H9 (cell line): Measurements from ENCODE around the gene B9D2. TPM values are rescaled to one million over a fixed set of nuclear protein-coding genes. Genes with fewer than 3 reads are reported as not detected.
"Not testable (repeated sequence)": the region's sequence is repeated elsewhere in the genome, so short reads cannot be mapped to it uniquely, and the experiment has no call there.

ENCODE experiments used
- DNase-seq: peaks from one replicate; pipeline ENCODE4 v3.0.0-alpha.2; 2017
- H2AFZ ChIP-seq: one replicate; pipeline ENCODE4 v1.6.1; 2013; ENCODE audit warnings: mild to moderate bottlenecking, low read length, control low read depth, moderate library complexity
- H2AK5ac ChIP-seq: 2 replicates; pipeline ENCODE4 v1.6.1; 2013; ENCODE audit warnings: low read length, control low read depth, mixed read lengths; ENCODE audit not compliant: insufficient read length
- H2BK120ac ChIP-seq: one replicate; pipeline ENCODE4 v1.6.1; 2013; ENCODE audit warnings: low read depth, mild to moderate bottlenecking, low read length, control low read depth, inconsistent platforms; ENCODE audit not compliant: poor library complexity, severe bottlenecking
- H2BK12ac ChIP-seq: 2 replicates; pipeline ENCODE4 v1.6.1; 2013; ENCODE audit warnings: low read length, control low read depth, mixed read lengths, low read depth; ENCODE audit not compliant: insufficient read length
- H2BK15ac ChIP-seq: 2 replicates; pipeline ENCODE4 v1.6.1; 2013; ENCODE audit warnings: low read depth, low read length, control low read depth
- H2BK20ac ChIP-seq: one replicate; pipeline ENCODE4 v1.6.1; 2013; ENCODE audit warnings: low read depth, mild to moderate bottlenecking, low read length, control low read depth, inconsistent platforms; ENCODE audit not compliant: poor library complexity, severe bottlenecking
- H2BK5ac ChIP-seq: 2 replicates; pipeline ENCODE4 v1.6.1; 2013; ENCODE audit warnings: low read length, control low read depth, mixed read lengths; ENCODE audit not compliant: insufficient read length
- H3K14ac ChIP-seq: 2 replicates; pipeline ENCODE4 v1.6.1; 2013; ENCODE audit warnings: low read length, control low read depth; ENCODE audit not compliant: insufficient read depth
- H3K18ac ChIP-seq: 2 replicates; pipeline ENCODE4 v1.6.1; 2013; ENCODE audit warnings: low read depth, mild to moderate bottlenecking, mixed read lengths, low read length, control low read depth; ENCODE audit not compliant: insufficient read length
- H3K23ac ChIP-seq: 2 replicates; pipeline ENCODE4 v1.6.1; 2013; ENCODE audit warnings: low read length, control low read depth, mixed read lengths, low read depth; ENCODE audit not compliant: insufficient read length
- H3K23me2 ChIP-seq: 2 replicates; pipeline ENCODE4 v1.6.1; 2013; ENCODE audit warnings: low read depth, mild to moderate bottlenecking, mixed read lengths, low read length, control low read depth; ENCODE audit not compliant: insufficient read length, poor library complexity, severe bottlenecking
- H3K27ac ChIP-seq: 2 replicates; pipeline ENCODE4 v1.5.1; 2013; ENCODE audit warnings: low read length, control low read depth, mixed read lengths, low read depth; ENCODE audit not compliant: insufficient read length
- H3K27me3 ChIP-seq: 2 replicates; pipeline ENCODE4 v1.6.1; 2013; ENCODE audit warnings: low read length, control low read depth, inconsistent platforms; ENCODE audit not compliant: insufficient read depth
- H3K4ac ChIP-seq: 2 replicates; pipeline ENCODE4 v1.6.1; 2013; ENCODE audit warnings: low read depth, mild to moderate bottlenecking, control low read depth, inconsistent platforms, low read length, moderate library complexity
- H3K4me1 ChIP-seq: 2 replicates; pipeline ENCODE4 v1.6.1; 2013; ENCODE audit warnings: low read length, control low read depth, inconsistent platforms; ENCODE audit not compliant: insufficient read depth
- H3K4me2 ChIP-seq: 2 replicates; pipeline ENCODE4 v1.6.1; 2013; ENCODE audit warnings: low read length, control low read depth, mixed read lengths; ENCODE audit not compliant: insufficient read length, insufficient read depth
- H3K56ac ChIP-seq: 2 replicates; pipeline ENCODE4 v1.6.1; 2013; ENCODE audit warnings: low read depth, mild to moderate bottlenecking, mixed read lengths, low read length, control low read depth; ENCODE audit not compliant: insufficient read length
- H3K79me1 ChIP-seq: 2 replicates; pipeline ENCODE4 v1.6.1; 2013; ENCODE audit warnings: low read depth, mild to moderate bottlenecking, moderate library complexity, low read length, control low read depth, inconsistent platforms; ENCODE audit not compliant: insufficient read depth, poor library complexity, severe bottlenecking
- H3K79me2 ChIP-seq: 2 replicates; pipeline ENCODE4 v1.6.1; 2013; ENCODE audit warnings: low read length, control low read depth, inconsistent platforms; ENCODE audit not compliant: insufficient read depth
- H3K9ac ChIP-seq: 2 replicates; pipeline ENCODE4 v1.6.1; 2013; ENCODE audit warnings: low read length, control low read depth, mixed read lengths; ENCODE audit not compliant: insufficient read length; ENCODE audit errors: extremely low read depth
- H3K9me3 ChIP-seq: one replicate; pipeline ENCODE4 v1.6.1; 2013; ENCODE audit warnings: low read depth, low read length, inconsistent platforms; ENCODE audit not compliant: control insufficient read depth
- H3T11ph ChIP-seq: one replicate; pipeline ENCODE4 v1.6.1; 2013; ENCODE audit warnings: mild to moderate bottlenecking, low read length, control low read depth, inconsistent platforms
- H4K20me1 ChIP-seq: one replicate; pipeline ENCODE4 v1.6.1; 2013; ENCODE audit not compliant: control insufficient read depth, insufficient read length, insufficient read depth
- H4K5ac ChIP-seq: 2 replicates; pipeline ENCODE4 v1.6.1; 2013; ENCODE audit warnings: low read depth, mild to moderate bottlenecking, mixed read lengths, low read length, control low read depth; ENCODE audit not compliant: insufficient read length
- H4K8ac ChIP-seq: replicated peaks from 2 replicates; pipeline ENCODE4 v1.6.1; 2013; ENCODE audit warnings: low read length, control low read depth, mixed read lengths, low read depth; ENCODE audit not compliant: insufficient read length
- H4K91ac ChIP-seq: 2 replicates; pipeline ENCODE4 v1.6.1; 2013; ENCODE audit warnings: low read depth, mild to moderate bottlenecking, moderate library complexity, mixed read lengths, low read length, control low read depth; ENCODE audit not compliant: insufficient read length
- H3K27ac Mint-ChIP-seq, 3 experiments: 2 replicates in 2 of 3; 3 replicates in 1 of 3; pipeline ENCODE4 v1.8.0; 2020 to 2021; ENCODE audit warnings: mixed read lengths in 3 of 3, mild to moderate bottlenecking in 1 of 3, moderate library complexity in 1 of 3
- H3K27me3 Mint-ChIP-seq: 2 replicates; pipeline ENCODE4 v1.8.0; 2021; ENCODE audit warnings: low read depth, mild to moderate bottlenecking, moderate library complexity, mixed read lengths
- H3K36me3 Mint-ChIP-seq, 3 experiments: 2 replicates in 2 of 3; 3 replicates in 1 of 3; pipeline ENCODE4 v1.8.0; 2020 to 2021; ENCODE audit warnings: low read depth in 3 of 3, mixed read lengths in 3 of 3; ENCODE audit not compliant: insufficient read depth in 1 of 3
- H3K4me1 Mint-ChIP-seq, 2 experiments: 2 replicates each; pipeline ENCODE4 v1.8.0; 2020; ENCODE audit warnings: mixed read lengths in 2 of 2
- H3K4me3 Mint-ChIP-seq, 2 experiments: 2 replicates in 1 of 2; 3 replicates in 1 of 2; pipeline ENCODE4 v1.8.0; 2020 to 2021; ENCODE audit warnings: mild to moderate bottlenecking in 2 of 2, mixed read lengths in 2 of 2, moderate library complexity in 1 of 2
- H3K9me3 Mint-ChIP-seq, 2 experiments: 2 replicates in 1 of 2; 3 replicates in 1 of 2; pipeline ENCODE4 v1.8.0; 2020; ENCODE audit warnings: mild to moderate bottlenecking in 2 of 2, mixed read lengths in 2 of 2, moderate library complexity in 1 of 2
- WGBS: extraction: QIAGEN DNeasy Blood & Tissue Kit; methylation state at CpG from one replicate; pipeline ENCODE4 v1.1.7; 2013; ENCODE audit warnings: missing lambda C conversion rate, low lambda C conversion rate, mixed read lengths; ENCODE audit not compliant: insufficient read length; ENCODE audit errors: extremely low coverage; 5-methylcytosine and 5-hydroxymethylcytosine counted together
- total RNA-seq: library from RNA; stranded (reverse); gene quantifications from 2 replicates; pipeline ENCODE4 v1.2.1, GENCODE V29; 2021
- TF ChIP-seq, protein P1 (sequence below): fragments of 200-600 bp; sonication (generic); conservative IDR thresholded peaks from 3 replicates; pipeline ENCODE4 v1.8.0; 2021; ENCODE audit warnings: antibody characterized with exemption, mild to moderate bottlenecking

B9D2 gene
- total RNA-seq, 1 experiment from 2014 or later: 4.8 TPM

DNA sequence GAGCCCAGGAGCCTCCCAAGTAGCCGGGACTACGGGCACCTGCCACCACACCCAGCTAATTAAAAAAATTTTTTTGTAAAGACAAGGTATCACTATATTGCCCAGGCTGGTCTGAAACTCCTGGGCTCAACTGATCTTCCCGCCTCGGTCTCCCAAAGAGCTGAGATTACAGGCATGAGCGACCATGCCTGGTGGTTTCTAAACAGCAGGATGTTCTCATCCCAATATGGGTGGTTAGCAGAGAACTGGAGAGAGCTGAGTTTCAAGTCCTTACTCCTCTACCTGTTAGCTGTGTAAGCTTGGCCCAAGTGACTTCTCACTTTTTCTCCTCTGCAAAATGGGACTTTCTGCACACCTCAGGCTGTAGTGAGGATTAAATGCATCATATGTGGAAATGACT, 20.4 kb upstream of the B9D2 start:
- Mint-ChIP-seq H3K4me1 (no peaks in the 10 kb centered on the region), H3K27me3 (peaks cover 2% of the 10 kb centered on the region; the same call in 1 of the 2 replicates), H3K9me3 (no peaks in the 10 kb centered on the region), H3K4me3 (no peak overlapping the region), H3K27ac (peak overlapping the region in 2 of 3 experiments; percentile 36 to 85; a peak in 2 of 7 replicates), H3K36me3 (peaks cover 2 to 38% (median 9%) of the 10 kb centered on the region in 3 experiments; a peak in 6 of 7 replicates)
- Histone ChIP-seq H2BK20ac (no peak overlapping the region), H3K9me3 (no peaks in the 10 kb centered on the region), H3K18ac (no peak overlapping the region), H3K4me1 (no peaks in the 10 kb centered on the region), H3K27me3 (no peaks in the 10 kb centered on the region), H3K23ac (no peak overlapping the region), H3K9ac (no peak overlapping the region), H3K56ac (peak overlapping the region; percentile 21), H4K8ac (no peak overlapping the region), H3K14ac (no peak overlapping the region), H3K27ac (no peak overlapping the region), H3K4ac (no peak overlapping the region), H4K5ac (no peak overlapping the region), H2AK5ac (no peak overlapping the region), H2AFZ (no peak overlapping the region), H3K4me2 (no peak overlapping the region), H2BK12ac (no peak overlapping the region), H2BK5ac (no peak overlapping the region), H4K91ac (no peak overlapping the region), H3T11ph (no peak overlapping the region), H3K79me2 (no peaks in the 10 kb centered on the region), H2BK15ac (no peak overlapping the region), H3K79me1 (no peaks in the 10 kb centered on the region), H2BK120ac (no peak overlapping the region), H3K23me2 (no peaks in the 10 kb centered on the region), H4K20me1 (no peaks in the 10 kb centered on the region)
- DNase-seq: no peak
- TF ChIP-seq, protein P1, sequence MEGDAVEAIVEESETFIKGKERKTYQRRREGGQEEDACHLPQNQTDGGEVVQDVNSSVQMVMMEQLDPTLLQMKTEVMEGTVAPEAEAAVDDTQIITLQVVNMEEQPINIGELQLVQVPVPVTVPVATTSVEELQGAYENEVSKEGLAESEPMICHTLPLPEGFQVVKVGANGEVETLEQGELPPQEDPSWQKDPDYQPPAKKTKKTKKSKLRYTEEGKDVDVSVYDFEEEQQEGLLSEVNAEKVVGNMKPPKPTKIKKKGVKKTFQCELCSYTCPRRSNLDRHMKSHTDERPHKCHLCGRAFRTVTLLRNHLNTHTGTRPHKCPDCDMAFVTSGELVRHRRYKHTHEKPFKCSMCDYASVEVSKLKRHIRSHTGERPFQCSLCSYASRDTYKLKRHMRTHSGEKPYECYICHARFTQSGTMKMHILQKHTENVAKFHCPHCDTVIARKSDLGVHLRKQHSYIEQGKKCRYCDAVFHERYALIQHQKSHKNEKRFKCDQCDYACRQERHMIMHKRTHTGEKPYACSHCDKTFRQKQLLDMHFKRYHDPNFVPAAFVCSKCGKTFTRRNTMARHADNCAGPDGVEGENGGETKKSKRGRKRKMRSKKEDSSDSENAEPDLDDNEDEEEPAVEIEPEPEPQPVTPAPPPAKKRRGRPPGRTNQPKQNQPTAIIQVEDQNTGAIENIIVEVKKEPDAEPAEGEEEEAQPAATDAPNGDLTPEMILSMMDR: no peak
- WGBS: no CpG with 5 or more reads among the region's 5 CpGs

DNA sequence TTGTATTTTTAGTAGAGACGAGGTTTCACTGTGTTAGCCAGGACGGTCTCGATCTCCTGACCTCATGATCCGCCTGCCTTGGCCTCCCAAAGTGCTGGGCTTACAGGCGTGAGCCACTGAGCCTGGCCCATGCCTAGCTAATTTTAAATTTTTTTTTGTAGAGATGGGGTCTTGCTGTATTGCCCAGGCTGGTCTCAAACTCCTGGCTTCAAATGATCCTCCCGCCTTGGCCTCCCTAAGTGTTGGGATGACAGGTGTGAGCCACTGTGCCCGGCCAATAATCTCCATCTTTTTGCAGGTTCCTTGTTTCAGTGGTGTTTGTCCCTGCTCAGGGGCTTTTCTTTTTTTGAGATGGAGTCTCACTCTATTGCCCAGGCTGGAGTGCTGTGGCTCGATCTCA, 17.6 kb upstream of the B9D2 start:
- not testable (repeated sequence) for H3K9ac ChIP-seq, H3K4ac ChIP-seq, H3K18ac ChIP-seq, H2BK15ac ChIP-seq, H2AK5ac ChIP-seq, H3K14ac ChIP-seq, H2BK5ac ChIP-seq, H4K91ac ChIP-seq, H3K27ac ChIP-seq, H3K4me1 ChIP-seq, H2AFZ ChIP-seq, H4K20me1 ChIP-seq, H3K9me3 Mint-ChIP-seq, H3K23me2 ChIP-seq, H3K27me3 Mint-ChIP-seq, H3K9me3 ChIP-seq, H4K8ac ChIP-seq, H2BK20ac ChIP-seq, H3K4me2 ChIP-seq, H3K56ac ChIP-seq, H3K79me1 ChIP-seq, H3K23ac ChIP-seq, DNase-seq, H2BK120ac ChIP-seq, H3K27me3 ChIP-seq, H3K4me3 Mint-ChIP-seq, H4K5ac ChIP-seq, H3T11ph ChIP-seq, H2BK12ac ChIP-seq, H3K79me2 ChIP-seq, H3K27ac Mint-ChIP-seq
- H3K4me1 Mint-ChIP-seq: peaks cover 9 to 14% of the 10 kb centered on the region in 2 experiments
- peaks cover 2 to 16% (median 8%) of the 10 kb centered on the region in 3 experiments; a peak in 6 of 7 replicates for H3K36me3 Mint-ChIP-seq
- WGBS: no CpG with 5 or more reads among the region's 8 CpGs
